ENCODE data around the gene LOC128125822.

The LOC128125822 gene

GRCh38 chr6:63567966-63568365, 4.3 kb upstream of the LOC128125822 start:
- Histone ChIP-seq H3K9me3 (ENCODE audit: low read length) (no peaks in the 10 kb centered on the region), H3K9me2 (ENCODE audit: insufficient read depth, low read length) (no peaks in the 10 kb centered on the region), H3K4me2 (ENCODE audit: low read length) (no peak overlapping the region), H3K27me3 (ENCODE audit: insufficient read depth, low read depth, low read length) (no peaks in the 10 kb centered on the region), H3F3A (ENCODE audit: insufficient read depth, low read length, poor library complexity, severe bottlenecking) (no peaks in the 10 kb centered on the region), H2AFZ (ENCODE audit: low read depth, low read length) (no peak overlapping the region), H3K4me3 (ENCODE audit: low read length) (no peak overlapping the region), H3K79me2 (replicated peaks; ENCODE audit: insufficient read depth, low read length) (peaks cover 2% of the 10 kb centered on the region), H3K27ac (ENCODE audit: low read length) (no peak overlapping the region), H3K36me3 (ENCODE audit: insufficient read depth, low read length) (no peaks in the 10 kb centered on the region), H4K20me1 (ENCODE audit: insufficient read depth) (no peaks in the 10 kb centered on the region), H3K9ac (ENCODE audit: low read length) (no peak overlapping the region)
- no peak for TF ChIP-seq POLR2AphosphoS5 (IDR thresholded peaks at IDR 0.05)

GRCh38 chr6:63571361-63572043, 778 bp upstream of the LOC128125822 start:
- Histone ChIP-seq H3K27ac (ENCODE audit: low read length) (peak overlapping the region; percentile 99), H3K4me3 (ENCODE audit: low read length) (peak overlapping the region; percentile 92), H3K4me2 (ENCODE audit: low read length) (peak overlapping the region; percentile 77), H4K20me1 (ENCODE audit: insufficient read depth) (peaks cover 20% of the 10 kb centered on the region), H3K9me2 (ENCODE audit: insufficient read depth, low read length) (no peaks in the 10 kb centered on the region), H3K79me2 (replicated peaks; ENCODE audit: insufficient read depth, low read length) (peaks cover 38% of the 10 kb centered on the region), H3K9me3 (ENCODE audit: low read length) (no peaks in the 10 kb centered on the region), H2AFZ (ENCODE audit: low read depth, low read length) (peak overlapping the region; percentile 69), H3K36me3 (ENCODE audit: insufficient read depth, low read length) (peaks cover under 1% of the 10 kb centered on the region), H3F3A (ENCODE audit: insufficient read depth, low read length, poor library complexity, severe bottlenecking) (peaks cover 6% of the 10 kb centered on the region), H3K9ac (ENCODE audit: low read length) (peak overlapping the region; percentile 93), H3K27me3 (ENCODE audit: insufficient read depth, low read depth, low read length) (no peaks in the 10 kb centered on the region)
- TF ChIP-seq REST (IDR thresholded peaks at IDR 0.05; ENCODE audit: borderline replicate concordance) (no peak), MXI1 (conservative IDR thresholded peaks at IDR 0.05; ENCODE audit: poor library complexity, severe bottlenecking) (no peak), EP300 (conservative IDR thresholded peaks at IDR 0.05; ENCODE audit: poor library complexity, severe bottlenecking) (no peak), EZH2 (IDR thresholded peaks at IDR 0.05; ENCODE audit: borderline replicate concordance, insufficient read depth, low read length, poor library complexity, severe bottlenecking) (no peak)

- Histone ChIP-seq H3K36me3 (ENCODE audit: insufficient read depth, low read length) (peaks cover 8% of the 10 kb centered on the region), H2AFZ (ENCODE audit: low read depth, low read length) (peak overlapping the region; percentile 40), H3K9ac (ENCODE audit: low read length) (peak overlapping the region; percentile 99), H3F3A (ENCODE audit: insufficient read depth, low read length, poor library complexity, severe bottlenecking) (peaks cover 6% of the 10 kb centered on the region), H3K27ac (ENCODE audit: low read length) (peak overlapping the region; percentile 98), H3K9me3 (ENCODE audit: low read length) (no peaks in the 10 kb centered on the region), H3K9me2 (ENCODE audit: insufficient read depth, low read length) (no peaks in the 10 kb centered on the region), H3K27me3 (ENCODE audit: insufficient read depth, low read depth, low read length) (no peaks in the 10 kb centered on the region), H4K20me1 (ENCODE audit: insufficient read depth) (peaks cover 20% of the 10 kb centered on the region), H3K4me3 (ENCODE audit: low read length) (peak overlapping the region; percentile 92), H3K79me2 (replicated peaks; ENCODE audit: insufficient read depth, low read length) (peaks cover 49% of the 10 kb centered on the region), H3K4me2 (ENCODE audit: low read length) (no peak overlapping the region)
- TF ChIP-seq MXI1 (conservative IDR thresholded peaks at IDR 0.05; ENCODE audit: poor library complexity, severe bottlenecking) (no peak), POLR2AphosphoS5 (IDR thresholded peaks at IDR 0.05) (no peak), SMC3 (conservative IDR thresholded peaks at IDR 0.05; ENCODE audit: poor library complexity) (no peak), REST (IDR thresholded peaks at IDR 0.05; ENCODE audit: borderline replicate concordance) (no peak), EZH2 (IDR thresholded peaks at IDR 0.05; ENCODE audit: borderline replicate concordance, insufficient read depth, low read length, poor library complexity, severe bottlenecking) (no peak), EP300 (conservative IDR thresholded peaks at IDR 0.05; ENCODE audit: poor library complexity, severe bottlenecking) (no peak), TAF1 (IDR thresholded peaks at IDR 0.05; ENCODE audit: low read depth) (no peak), CTCF (IDR thresholded peaks at IDR 0.05; ENCODE audit: poor library complexity, severe bottlenecking) (no peak), RAD21 (conservative IDR thresholded peaks at IDR 0.05) (no peak)
Observed at GRCh38 chr6:63572747-63573075, 431 bp downstream of the LOC128125822 start.

Data from neural cell (in vitro differentiated cells).